NCI-H2196 treated with DMSO at 0.1 percent for 48 hours (cell line): ENCODE measurements around the gene TACR2.
A peak's percentile ranks its signal among the peaks of the same experiment; 100 is the strongest.

Experiments used
- DNase-seq: peaks from one replicate; lab custom pipeline; 2025; ENCODE audit not compliant: unreplicated experiment; lab: John Stamatoyannopoulos, UW

The TACR2 gene

DNA sequence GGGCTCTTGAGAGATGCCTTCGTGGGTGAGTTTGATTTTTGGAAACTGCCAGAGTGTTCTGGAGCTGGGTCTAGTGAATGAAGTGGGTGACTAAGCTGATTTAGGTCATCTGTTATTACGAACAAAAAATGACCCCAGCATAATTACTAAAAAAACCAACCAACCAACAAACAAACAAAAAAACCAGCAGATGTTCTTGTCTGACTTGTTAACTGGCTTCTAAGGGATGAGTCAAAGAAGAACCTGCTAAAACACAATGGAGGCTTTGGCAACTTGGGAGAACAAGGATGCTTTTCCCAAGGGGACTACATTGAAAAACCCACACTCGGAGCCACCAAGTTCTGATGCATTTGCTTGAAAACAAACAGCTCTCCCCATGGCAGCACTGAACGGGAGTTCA, 11.5 kb downstream of the TACR2 start:
- DNase-seq = no peak

- no peak for DNase-seq
These were observed 11.9 kb downstream of the TACR2 start for GRCh38 chr10:69404786-69405185.

DNA sequence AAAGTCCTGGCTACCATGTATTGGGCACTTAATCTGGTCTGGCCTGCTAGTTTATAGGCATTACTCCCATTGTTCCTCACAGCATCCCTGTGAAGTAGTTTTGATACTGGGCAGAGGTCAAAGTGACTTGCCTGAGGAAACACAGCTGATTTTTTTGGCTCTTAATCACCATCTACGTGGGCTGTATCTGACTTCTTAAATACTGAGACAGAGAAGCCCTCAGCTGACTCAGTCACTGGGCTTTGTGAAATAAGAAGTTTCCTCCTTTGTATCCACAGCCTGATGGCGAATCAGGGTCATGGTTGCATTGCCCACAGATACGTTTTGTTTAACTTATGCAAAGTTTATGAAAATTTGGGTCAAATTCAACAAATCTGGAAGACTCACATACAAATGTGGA, 13.2 kb downstream of the TACR2 start:
- DNase-seq = no peak

GRCh38 chr10:69403066-69403465, 13.7 kb downstream of the TACR2 start:
- no peak for DNase-seq

- DNase-seq = no peak
These were observed 14.3 kb downstream of the TACR2 start for GRCh38 chr10:69402386-69402785.

GRCh38 chr10:69401416-69401815, 15.3 kb downstream of the TACR2 start:
- no peak for DNase-seq

- no peak for DNase-seq
These were observed 15.8 kb downstream of the TACR2 start for GRCh38 chr10:69400936-69401335.

DNA sequence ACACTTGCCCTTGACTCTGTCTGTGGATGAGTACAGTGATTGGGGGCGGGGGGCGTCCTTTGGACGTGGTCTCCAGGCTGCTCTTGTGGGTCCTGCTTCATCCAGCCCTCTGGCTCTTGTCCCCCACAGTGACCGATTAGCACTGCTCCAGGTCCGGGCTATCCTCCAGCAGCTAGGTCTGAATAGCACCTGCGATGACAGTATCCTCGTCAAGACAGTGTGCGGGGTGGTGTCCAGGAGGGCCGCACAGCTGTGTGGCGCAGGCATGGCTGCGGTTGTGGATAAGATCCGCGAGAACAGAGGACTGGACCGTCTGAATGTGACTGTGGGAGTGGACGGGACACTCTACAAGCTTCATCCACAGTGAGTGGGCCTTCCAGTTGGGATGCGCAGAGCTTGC, 18.3 kb downstream of the TACR2 start:
- no peak for DNase-seq

- DNase-seq = no peak
These were observed 18.7 kb downstream of the TACR2 start for GRCh38 chr10:69397972-69398371.

- DNase-seq = no peak
These were observed 22.7 kb downstream of the TACR2 start for GRCh38 chr10:69394020-69394419.

DNA sequence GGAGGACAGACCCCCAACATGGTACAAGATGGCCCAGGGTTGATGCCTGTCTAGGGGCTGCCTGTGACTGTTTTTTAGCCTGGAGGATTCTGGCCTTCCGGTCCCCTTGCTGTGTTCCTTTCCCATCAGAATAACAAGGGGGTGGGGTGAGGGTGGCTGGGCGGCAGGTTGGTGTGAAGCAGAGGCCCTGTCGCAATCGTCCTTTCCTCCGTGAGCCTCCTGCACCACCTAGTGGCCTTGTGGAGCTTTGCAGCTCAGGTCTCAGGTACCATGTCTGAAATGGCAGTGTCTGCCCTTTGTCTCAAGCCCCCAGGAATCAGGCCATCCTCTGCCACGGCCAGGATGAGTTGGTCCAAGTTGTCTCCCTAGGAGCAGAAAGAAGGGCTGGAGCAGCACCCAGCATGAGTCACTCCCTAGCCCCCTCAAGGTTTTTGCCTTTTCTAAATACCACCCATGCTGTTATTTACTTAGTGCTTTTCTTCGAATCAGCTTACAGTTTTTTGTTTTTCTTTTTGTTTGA, 24.2 kb downstream of the TACR2 start:
- peak; percentile 71 for DNase-seq

DNA sequence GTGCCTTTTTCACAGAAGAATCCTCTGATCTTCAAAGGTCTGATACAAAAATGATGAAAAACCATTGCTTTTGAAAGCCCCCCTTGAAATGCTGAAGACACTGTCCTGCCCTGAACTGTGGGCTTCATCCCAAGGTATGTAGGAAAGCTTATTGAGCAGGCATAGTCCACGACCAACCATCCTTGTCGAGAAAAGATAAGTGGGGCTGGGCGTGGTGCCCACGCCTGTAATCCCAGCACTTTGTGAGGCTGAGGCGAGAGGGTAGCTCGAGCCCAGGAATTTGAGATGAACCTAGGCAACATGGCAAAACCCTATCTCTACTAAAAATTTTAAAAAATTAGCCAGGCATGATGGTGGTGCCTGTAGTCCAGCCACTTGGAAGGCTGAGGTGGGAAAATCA, 25.6 kb downstream of the TACR2 start:
- no peak for DNase-seq

- peak; percentile 37 for DNase-seq
These were observed 26.8 kb downstream of the TACR2 start for GRCh38 chr10:69389827-69390490.

GRCh38 chr10:69388488-69388887, 28.2 kb downstream of the TACR2 start:
- DNase-seq = no peak

- DNase-seq = no peak
These were observed 29.2 kb downstream of the TACR2 start for GRCh38 chr10:69387500-69387899.

DNA sequence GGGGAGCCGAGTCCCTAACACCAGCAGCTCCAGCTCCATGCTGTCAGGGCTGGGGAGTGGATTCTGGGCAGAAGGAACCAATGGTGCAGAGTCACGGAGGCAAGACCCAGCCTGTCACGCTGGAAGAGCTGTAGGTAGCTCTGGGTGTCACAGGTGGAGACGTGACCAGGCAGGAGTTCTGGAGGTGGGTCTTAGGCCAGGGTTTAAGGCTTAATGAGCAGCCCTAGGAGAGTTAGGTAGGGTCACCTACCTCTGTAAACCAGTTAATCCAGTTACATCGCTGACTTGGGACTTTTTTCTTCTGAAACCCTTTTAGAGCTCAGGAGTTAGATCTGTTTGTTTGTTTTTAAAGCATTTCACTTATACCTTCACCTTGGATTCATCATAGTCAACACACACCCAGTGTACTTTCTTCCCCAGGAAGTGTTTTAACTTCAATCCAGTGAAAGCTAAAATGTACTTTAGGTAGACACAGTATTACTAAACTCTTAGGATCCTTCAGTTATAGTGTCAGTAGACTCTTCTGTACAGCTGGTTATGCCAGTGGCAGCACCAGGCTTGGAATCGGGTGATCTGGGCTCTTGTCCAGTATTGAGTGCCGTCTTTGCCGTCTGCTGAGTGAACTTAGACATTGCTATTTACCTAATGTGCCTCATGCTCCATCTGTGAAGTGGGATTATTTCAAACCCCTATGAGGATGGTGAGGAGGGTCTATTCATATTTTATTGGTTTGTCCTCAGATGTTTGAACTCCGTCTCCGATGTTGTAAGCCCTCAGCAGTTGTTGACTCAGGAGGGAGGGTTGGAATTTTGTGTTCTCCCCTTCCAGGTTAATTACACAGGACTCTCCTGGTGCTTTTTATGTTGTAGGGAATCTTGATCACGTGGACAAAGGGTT, 31.0 kb downstream of the TACR2 start:
- DNase-seq = no peak

GRCh38 chr10:69384320-69384719, 32.4 kb downstream of the TACR2 start:
- no peak for DNase-seq

DNA sequence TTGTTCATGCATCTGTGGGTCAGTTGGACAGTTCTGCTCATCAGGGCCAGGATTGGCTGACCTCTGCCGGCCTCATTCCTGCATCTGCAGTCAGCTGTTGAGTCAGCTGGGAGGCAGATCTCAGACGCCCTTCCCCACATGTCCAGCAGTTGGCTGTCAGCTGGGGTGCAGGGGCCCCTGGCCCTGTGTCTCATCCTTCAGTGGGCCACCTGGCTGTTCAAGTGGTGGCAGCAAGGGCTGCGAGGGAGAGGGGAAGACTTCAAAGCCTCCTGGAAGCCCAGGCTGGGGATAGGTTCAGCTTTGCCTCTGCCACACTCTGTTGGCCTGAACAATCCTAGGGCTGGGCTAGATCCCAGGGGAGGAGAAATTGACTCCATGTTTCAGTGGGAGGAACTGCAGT, 33.2 kb downstream of the TACR2 start:
- DNase-seq = no peak

DNA sequence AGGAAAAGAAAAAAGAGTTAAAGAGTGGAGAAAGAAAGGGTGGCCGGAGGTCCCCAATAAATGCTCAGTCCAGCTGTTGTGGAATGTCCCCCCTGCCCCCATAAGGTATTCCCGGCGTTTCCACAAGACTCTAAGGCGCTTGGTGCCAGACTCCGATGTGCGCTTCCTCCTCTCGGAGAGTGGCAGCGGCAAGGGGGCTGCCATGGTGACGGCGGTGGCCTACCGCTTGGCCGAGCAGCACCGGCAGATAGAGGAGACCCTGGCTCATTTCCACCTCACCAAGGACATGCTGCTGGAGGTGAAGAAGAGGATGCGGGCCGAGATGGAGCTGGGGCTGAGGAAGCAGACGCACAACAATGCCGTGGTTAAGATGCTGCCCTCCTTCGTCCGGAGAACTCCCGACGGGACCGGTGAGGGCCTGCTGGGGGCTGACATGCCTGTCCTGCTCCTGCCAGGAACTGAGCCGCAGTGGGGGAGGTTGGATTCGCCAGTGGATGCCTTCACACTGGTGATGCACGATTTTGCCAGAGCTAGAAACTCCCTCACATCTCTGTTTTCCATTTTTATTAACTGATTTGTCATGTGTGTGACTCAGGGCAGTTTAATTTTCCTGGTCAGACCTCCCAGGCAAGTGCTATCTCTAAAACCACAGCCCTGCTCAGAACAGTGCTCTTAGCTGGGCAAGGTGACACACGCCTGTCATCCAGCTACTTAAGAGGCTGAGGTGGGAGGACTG, 34.2 kb downstream of the TACR2 start:
- no peak for DNase-seq

DNA sequence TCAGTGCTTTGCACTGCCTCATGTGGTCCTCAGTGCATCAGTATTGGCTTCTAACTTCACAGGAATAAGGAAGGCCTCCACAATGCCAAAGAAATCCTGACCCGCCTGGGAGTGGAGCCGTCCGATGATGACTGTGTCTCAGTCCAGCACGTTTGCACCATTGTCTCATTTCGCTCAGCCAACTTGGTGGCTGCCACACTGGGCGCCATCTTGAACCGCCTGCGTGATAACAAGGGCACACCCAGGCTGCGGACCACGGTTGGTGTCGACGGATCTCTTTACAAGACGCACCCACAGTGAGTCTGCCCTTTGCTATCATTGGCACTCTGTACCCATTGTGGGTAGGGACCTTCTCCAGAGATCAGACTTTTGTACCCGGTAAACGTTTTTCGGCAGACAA, 36.9 kb downstream of the TACR2 start:
- no peak for DNase-seq

- no peak for DNase-seq
These were observed 38.8 kb downstream of the TACR2 start for GRCh38 chr10:69377933-69378332.

DNA sequence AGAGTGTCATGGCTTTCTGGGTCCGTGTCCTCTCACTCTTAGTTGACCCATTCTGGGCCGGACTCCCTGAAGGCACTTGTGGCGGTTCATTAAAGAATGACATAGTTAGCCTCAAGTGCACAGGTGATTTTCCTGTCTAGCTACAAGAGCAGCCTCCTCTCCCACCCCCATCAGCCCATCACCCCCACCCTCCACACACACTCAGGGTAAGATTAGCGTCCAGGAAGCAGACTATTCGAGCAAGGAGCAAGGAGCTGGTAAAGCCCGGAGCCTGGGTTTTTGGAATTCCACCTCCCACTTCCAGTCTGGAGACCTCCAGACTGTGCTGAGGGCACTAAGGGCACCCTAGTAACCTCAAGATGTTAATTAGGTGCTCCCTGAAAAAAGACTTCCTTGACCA, 39.5 kb downstream of the TACR2 start:
- no peak for DNase-seq
